Caco-2 (cell line): ENCODE measurements around the gene BPIFA3. TPM values are rescaled to one million over a fixed set of nuclear protein-coding genes. Genes with fewer than 3 reads are reported as not detected.

Experiments
- Bru-seq: library from RNA; stranded (reverse); fragments of 400-500 nt; gene quantifications from one replicate; lab custom pipeline; 2021; lab: Mats Ljungman, UMichigan
- BruChase-seq, 2 experiments: library from RNA; stranded (reverse); fragments of 400-500 nt; gene quantifications; one replicate each; lab custom pipeline; 2021; lab: Mats Ljungman, UMichigan
- BruUV-seq: library from RNA; stranded (reverse); fragments of 400-500 nt; replicated peaks from 2 replicates; lab custom pipeline; 2021; lab: Mats Ljungman, UMichigan
- CTCF ChIA-PET: fragments of 300-600 bp; sonication (Branson Sonifier 250); formaldehyde crosslinking; loops from one replicate; lab custom pipeline; 2022; ENCODE audit warnings: antibody characterized with exemption; lab: Charles Lee
- POLR2A ChIA-PET: fragments of 300-600 bp; sonication (Branson Sonifier 250); formaldehyde crosslinking; loops from one replicate; lab custom pipeline; 2022; ENCODE audit warnings: antibody characterized with exemption; lab: Charles Lee
- DNase-seq, 2 experiments: peaks; one replicate each; pipeline versions ENCODE4 v3.0.0 to v3.0.0-alpha.2; 2020 to 2022
- H3K27me3 ChIP-seq: replicated peaks from 2 replicates; pipeline ENCODE4 v1.6.0; 2011; ENCODE audit warnings: low read length; ENCODE audit not compliant: control insufficient read depth, insufficient read depth
- H3K36me3 ChIP-seq: 2 replicates; pipeline ENCODE4 v1.5.1; 2011; ENCODE audit warnings: low read length; ENCODE audit not compliant: control insufficient read depth, insufficient read depth
- H3K4me1 ChIP-seq: fragments of 250-450 bp; sonication (Bioruptor Pico); 2 replicates; pipeline ENCODE4 v1.5.1; 2020; ENCODE audit warnings: mild to moderate bottlenecking
- H3K4me3 ChIP-seq: 2 replicates; pipeline ENCODE4 v1.5.1; 2011; ENCODE audit warnings: low read depth, mild to moderate bottlenecking, control low read depth, low read length
- H3K9me3 ChIP-seq: fragments of 250-450 bp; sonication (Bioruptor Pico); 2 replicates; pipeline ENCODE4 v1.5.1; 2020; ENCODE audit warnings: mild to moderate bottlenecking, moderate library complexity
- H3K27ac Mint-ChIP-seq: one replicate; pipeline ENCODE4 v1.8.0; 2022; ENCODE audit warnings: mixed read lengths; ENCODE audit not compliant: unreplicated experiment
- H3K27me3 Mint-ChIP-seq: one replicate; pipeline ENCODE4 v1.8.0; 2022; ENCODE audit warnings: mixed read lengths; ENCODE audit not compliant: insufficient read depth, unreplicated experiment
- H3K36me3 Mint-ChIP-seq: one replicate; pipeline ENCODE4 v1.8.0; 2022; ENCODE audit warnings: mild to moderate bottlenecking, mixed read lengths; ENCODE audit not compliant: insufficient read depth, unreplicated experiment
- H3K4me1 Mint-ChIP-seq: one replicate; pipeline ENCODE4 v1.8.0; 2022; ENCODE audit warnings: low read depth, mixed read lengths; ENCODE audit not compliant: unreplicated experiment
- H3K4me3 Mint-ChIP-seq: one replicate; pipeline ENCODE4 v1.8.0; 2022; ENCODE audit warnings: mild to moderate bottlenecking, moderate library complexity, mixed read lengths; ENCODE audit not compliant: unreplicated experiment
- H3K9me3 Mint-ChIP-seq: one replicate; pipeline ENCODE4 v1.8.0; 2022; ENCODE audit warnings: mixed read lengths; ENCODE audit not compliant: unreplicated experiment
- intact Hi-C: fragments of 100-400 bp; cut with micrococcal nuclease; formaldehyde crosslinking; loops from one replicate; pipeline ENCODE4 v1.10.0; 2022; ENCODE audit not compliant: unreplicated experiment
- long read RNA-seq: library from polyadenylated mRNA; stranded (forward); transcript quantifications from one replicate; pipeline ENCODE4 v2.0.0, GENCODE V29; 2022
- total RNA-seq: library from RNA; stranded (reverse); gene quantifications from 2 replicates; pipeline ENCODE4 v1.2.3, GENCODE V29; 2022
- TF ChIP-seq, protein P1 (sequence below), 2 experiments: fragments of 200-600 bp in 1 of 2; IDR thresholded peaks; 1 replicate in 1 of 2; 2 replicates in 1 of 2; pipeline versions ENCODE4 v1.5.1 to v1.8.0; 2011 to 2022; ENCODE audit warnings: antibody characterized with exemption in 1 of 2, control low read depth in 1 of 2, inconsistent platforms in 1 of 2, low read depth in 1 of 2, low read length in 1 of 2, mild to moderate bottlenecking in 1 of 2, moderate library complexity in 1 of 2; ENCODE audit not compliant: insufficient read depth in 1 of 2, severe bottlenecking in 1 of 2, unreplicated experiment in 1 of 2

The BPIFA3 gene
- total RNA-seq, result not detected in 2 replicates
- Bru-seq, nascent RNA, result not detected
- not detected for BruChase-seq, experiment 1, labeled RNA remaining after a 2-hour chase
- not detected for BruChase-seq, experiment 2, labeled RNA remaining after a 6-hour chase
- long read RNA-seq, result 0 reads

- Mint-ChIP-seq H3K4me3 (no peak within 1 kb of the TSS), H3K36me3 (no peaks in the 10 kb centered on the region), H3K27me3 (peaks cover 25% of the 10 kb centered on the region), H3K27ac (no peak within 1 kb of the TSS), H3K4me1 (no peaks in the 10 kb centered on the region), H3K9me3 (no peaks in the 10 kb centered on the region)
- Histone ChIP-seq H3K9me3 (no peaks in the 10 kb centered on the region), H3K27me3 (no peaks in the 10 kb centered on the region; the same call in none of the 2 replicates), H3K4me3 (no peak within 1 kb of the TSS), H3K4me1 (no peaks in the 10 kb centered on the region), H3K36me3 (no peaks in the 10 kb centered on the region)
- ChIA-PET POLR2A (no interaction called here), CTCF (no interaction called here)
- TF ChIP-seq, protein P1, sequence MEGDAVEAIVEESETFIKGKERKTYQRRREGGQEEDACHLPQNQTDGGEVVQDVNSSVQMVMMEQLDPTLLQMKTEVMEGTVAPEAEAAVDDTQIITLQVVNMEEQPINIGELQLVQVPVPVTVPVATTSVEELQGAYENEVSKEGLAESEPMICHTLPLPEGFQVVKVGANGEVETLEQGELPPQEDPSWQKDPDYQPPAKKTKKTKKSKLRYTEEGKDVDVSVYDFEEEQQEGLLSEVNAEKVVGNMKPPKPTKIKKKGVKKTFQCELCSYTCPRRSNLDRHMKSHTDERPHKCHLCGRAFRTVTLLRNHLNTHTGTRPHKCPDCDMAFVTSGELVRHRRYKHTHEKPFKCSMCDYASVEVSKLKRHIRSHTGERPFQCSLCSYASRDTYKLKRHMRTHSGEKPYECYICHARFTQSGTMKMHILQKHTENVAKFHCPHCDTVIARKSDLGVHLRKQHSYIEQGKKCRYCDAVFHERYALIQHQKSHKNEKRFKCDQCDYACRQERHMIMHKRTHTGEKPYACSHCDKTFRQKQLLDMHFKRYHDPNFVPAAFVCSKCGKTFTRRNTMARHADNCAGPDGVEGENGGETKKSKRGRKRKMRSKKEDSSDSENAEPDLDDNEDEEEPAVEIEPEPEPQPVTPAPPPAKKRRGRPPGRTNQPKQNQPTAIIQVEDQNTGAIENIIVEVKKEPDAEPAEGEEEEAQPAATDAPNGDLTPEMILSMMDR (IDR thresholded peaks at IDR 0.05; ENCODE audit: insufficient read depth in 1 of 2, low read depth in 1 of 2, low read length in 1 of 2, severe bottlenecking in 1 of 2, unreplicated experiment in 1 of 2), result no peak
- intact Hi-C loops, result no loop called here
- BruUV-seq, result no TSS peak
- no peak for DNase-seq
These were observed at the start of gene BPIFA3 for GRCh38 chr20:33217052-33217451. Gene BPIFA3, plus strand, starts transcription at chr20:33217352. Its CDS starts 185 bp downstream, at chr20:33217537.

DNA sequence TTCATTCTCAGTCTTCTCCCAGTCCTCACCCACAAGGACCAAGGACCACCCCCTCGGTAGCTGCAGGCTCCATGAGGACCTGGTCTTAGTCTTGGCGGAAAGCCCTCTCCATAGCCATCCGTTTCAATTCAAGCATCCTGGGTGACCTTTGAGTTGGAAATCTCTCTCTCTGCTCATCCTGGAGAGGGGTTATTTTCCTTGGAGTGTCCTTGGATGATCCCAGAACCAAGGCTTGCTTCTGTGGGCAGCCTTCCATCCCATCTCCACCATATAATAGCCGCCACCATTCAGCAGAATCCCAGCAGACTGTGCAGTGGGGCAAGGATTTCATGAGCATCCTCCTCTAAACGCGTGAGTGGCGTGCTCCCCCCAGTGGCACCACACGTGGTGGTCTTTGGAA, 49.3 kb upstream of the BPIFA3 start, which contains the start of gene BPIFA2:
Gene BPIFA2, plus strand, starts transcription at position 301 of the 400 bp plus-strand sequence. CDS start 987 bp downstream, outside the sequence.
- Mint-ChIP-seq H3K9me3 (peaks cover 30% of the 10 kb centered on the region), H3K4me1 (no peaks in the 10 kb centered on the region), H3K27ac (no peak within 1 kb of the TSS), H3K36me3 (no peaks in the 10 kb centered on the region), H3K4me3 (no peak within 1 kb of the TSS), H3K27me3 (peaks cover 1% of the 10 kb centered on the region)
- no peaks in the 10 kb centered on the region for H3K36me3 ChIP-seq
- no TSS peak for BruUV-seq
- H3K9me3 ChIP-seq, result peaks cover 30% of the 10 kb centered on the region
- H3K4me3 ChIP-seq, result no peak within 1 kb of the TSS
- intact Hi-C loops, result loop anchor here (2.0 kb wide), 1 partner anchor 45 kb away; no protein-coding TSS in a partner anchor
- H3K4me1 ChIP-seq, result no peaks in the 10 kb centered on the region
- DNase-seq, result peak in 1 of 2 experiments; percentile 15
- TF ChIP-seq, protein P1 (IDR thresholded peaks at IDR 0.05; ENCODE audit: insufficient read depth in 1 of 2, low read depth in 1 of 2, low read length in 1 of 2, severe bottlenecking in 1 of 2, unreplicated experiment in 1 of 2), result no peak
- no peaks in the 10 kb centered on the region for H3K27me3 ChIP-seq
- ChIA-PET CTCF (no interaction called here), POLR2A (no interaction called here)

GRCh38 chr20:33169176-33169794, 47.9 kb upstream of the BPIFA3 start:
- intact Hi-C loops, result loop anchor here (2.0 kb wide), 1 partner anchor 44 kb away; no protein-coding TSS in a partner anchor
- Mint-ChIP-seq H3K36me3 (no peaks in the 10 kb centered on the region), H3K9me3 (peaks cover 30% of the 10 kb centered on the region), H3K27ac (no peak overlapping the region), H3K27me3 (no peaks in the 10 kb centered on the region), H3K4me3 (no peak overlapping the region), H3K4me1 (no peaks in the 10 kb centered on the region)
- H3K4me3 ChIP-seq, result no peak overlapping the region
- H3K27me3 ChIP-seq, result no peaks in the 10 kb centered on the region
- no peaks in the 10 kb centered on the region for H3K4me1 ChIP-seq
- peak; percentile 33 to 65 for DNase-seq
- CTCF ChIA-PET, result no interaction called here
- H3K36me3 ChIP-seq, result no peaks in the 10 kb centered on the region
- H3K9me3 ChIP-seq, result peaks cover 30% of the 10 kb centered on the region
- TF ChIP-seq, protein P1 (IDR thresholded peaks at IDR 0.05; ENCODE audit: insufficient read depth in 1 of 2, low read depth in 1 of 2, low read length in 1 of 2, severe bottlenecking in 1 of 2, unreplicated experiment in 1 of 2), result peak; percentile 57 to 95
- POLR2A ChIA-PET, result no interaction called here
- BruUV-seq, result no TSS peak
